ENCODE data around the gene RTL9. TPM values are rescaled to one million over a fixed set of nuclear protein-coding genes. Genes with fewer than 3 reads are reported as not detected.

The RTL9 gene
- total RNA-seq, 1 experiment from 2014 or later: not detected

GRCh38 chrX:110320381-110320987 lies 38.2 kb upstream of the RTL9 start:
- H3K9me3 Mint-ChIP-seq (ENCODE audit: unreplicated experiment): no peaks in the 10 kb centered on the region
- H3K27ac Mint-ChIP-seq (ENCODE audit: low read depth, unreplicated experiment): no peak overlapping the region
- CTCF ChIA-PET: interaction anchor here (1.2 kb wide), 1 partner anchor 161 kb away, joined by 4 read pairs; no protein-coding TSS in a partner anchor
- DNase-seq (ENCODE audit: unreplicated experiment): no peak
- intact Hi-C loops (cut with micrococcal nuclease): no loop called here
- H3K27me3 Mint-ChIP-seq (ENCODE audit: insufficient read depth, unreplicated experiment): peaks cover 33% of the 10 kb centered on the region
- no peaks in the 10 kb centered on the region for H3K36me3 Mint-ChIP-seq (ENCODE audit: insufficient read depth, unreplicated experiment)
- no peak for TF ChIP-seq CTCF (IDR thresholded peaks at IDR 0.05; ENCODE audit: unreplicated experiment)
- POLR2A ChIA-PET: interaction anchor here (0.5 to 0.6 kb wide), 2 partner anchors 87 to 145 kb away, joined by 3 to 5 read pairs; no protein-coding TSS in a partner anchor
- H3K4me3 Mint-ChIP-seq (ENCODE audit: unreplicated experiment): no peak overlapping the region
- peaks cover 6% of the 10 kb centered on the region for H3K4me1 Mint-ChIP-seq (ENCODE audit: insufficient read depth, unreplicated experiment)
- no TSS peak for BruUV-seq (replicated peaks)

GRCh38 chrX:110321081-110321480 lies 37.6 kb upstream of the RTL9 start:
- Mint-ChIP-seq H3K9me3 (ENCODE audit: unreplicated experiment) (no peaks in the 10 kb centered on the region), H3K4me1 (ENCODE audit: insufficient read depth, unreplicated experiment) (peaks cover 6% of the 10 kb centered on the region), H3K4me3 (ENCODE audit: unreplicated experiment) (no peak overlapping the region), H3K27ac (ENCODE audit: low read depth, unreplicated experiment) (no peak overlapping the region), H3K36me3 (ENCODE audit: insufficient read depth, unreplicated experiment) (no peaks in the 10 kb centered on the region), H3K27me3 (ENCODE audit: insufficient read depth, unreplicated experiment) (peaks cover 33% of the 10 kb centered on the region)
- BruUV-seq (replicated peaks): no TSS peak
- DNase-seq (ENCODE audit: unreplicated experiment): no peak
- intact Hi-C loops (cut with micrococcal nuclease): no loop called here
- no peak for TF ChIP-seq CTCF (IDR thresholded peaks at IDR 0.05; ENCODE audit: unreplicated experiment)
- ChIA-PET POLR2A (interaction anchor here (0.5 to 2.5 kb wide), 3 partner anchors 63 to 88 kb away, joined by 3 to 11 read pairs (median 5); no protein-coding TSS in a partner anchor), CTCF (interaction anchor here (1.2 kb wide), 1 partner anchor 162 kb away, joined by 4 read pairs; no protein-coding TSS in a partner anchor)

- intact Hi-C loops (cut with micrococcal nuclease): loop anchor here (2.0 kb wide), 1 partner anchor 87 kb away; no protein-coding TSS in a partner anchor
- no peak for TF ChIP-seq CTCF (IDR thresholded peaks at IDR 0.05; ENCODE audit: unreplicated experiment)
- DNase-seq (ENCODE audit: unreplicated experiment): no peak
- H3K27ac Mint-ChIP-seq (ENCODE audit: low read depth, unreplicated experiment): no peak overlapping the region
- no peaks in the 10 kb centered on the region for H3K9me3 Mint-ChIP-seq (ENCODE audit: unreplicated experiment)
- BruUV-seq (replicated peaks): no TSS peak
- ChIA-PET CTCF (interaction anchor here (1.2 to 1.5 kb wide), 2 partner anchors 91 to 162 kb away, joined by 3 to 4 read pairs; no protein-coding TSS in a partner anchor), POLR2A (interaction anchor here (0.6 to 2.5 kb wide), 2 partner anchors 62 to 87 kb away, joined by 3 to 11 read pairs; no protein-coding TSS in a partner anchor)
- peaks cover 6% of the 10 kb centered on the region for H3K4me1 Mint-ChIP-seq (ENCODE audit: insufficient read depth, unreplicated experiment)
- no peak overlapping the region for H3K4me3 Mint-ChIP-seq (ENCODE audit: unreplicated experiment)
- peaks cover 33% of the 10 kb centered on the region for H3K27me3 Mint-ChIP-seq (ENCODE audit: insufficient read depth, unreplicated experiment)
- H3K36me3 Mint-ChIP-seq (ENCODE audit: insufficient read depth, unreplicated experiment): no peaks in the 10 kb centered on the region
Measured at GRCh38 chrX:110321670-110322069, 37.0 kb upstream of the RTL9 start.

- TF ChIP-seq CTCF (IDR thresholded peaks at IDR 0.05; ENCODE audit: unreplicated experiment): no peak
- Mint-ChIP-seq H3K4me1 (ENCODE audit: insufficient read depth, unreplicated experiment) (peaks cover 6% of the 10 kb centered on the region), H3K36me3 (ENCODE audit: insufficient read depth, unreplicated experiment) (no peaks in the 10 kb centered on the region), H3K9me3 (ENCODE audit: unreplicated experiment) (no peaks in the 10 kb centered on the region), H3K27me3 (ENCODE audit: insufficient read depth, unreplicated experiment) (peaks cover 33% of the 10 kb centered on the region), H3K4me3 (ENCODE audit: unreplicated experiment) (no peak overlapping the region), H3K27ac (ENCODE audit: low read depth, unreplicated experiment) (no peak overlapping the region)
- CTCF ChIA-PET: interaction anchor here (0.6 to 1.5 kb wide), 7 partner anchors 12 to 250 kb away, joined by 3 to 12 read pairs (median 3); no protein-coding TSS in a partner anchor
- no peak for DNase-seq (ENCODE audit: unreplicated experiment)
- POLR2A ChIA-PET: interaction anchor here (0.6 to 2.5 kb wide), 5 partner anchors 12 to 147 kb away, joined by 3 to 12 read pairs (median 3); no protein-coding TSS in a partner anchor
- no TSS peak for BruUV-seq (replicated peaks)
- intact Hi-C loops (cut with micrococcal nuclease): loop anchor here (2.0 kb wide), 1 partner anchor 86 kb away; no protein-coding TSS in a partner anchor
Measured at GRCh38 chrX:110322603-110323002, 36.0 kb upstream of the RTL9 start.
